Activated CD8-positive, alpha-beta memory T cell treated with anti-CD3 and anti-CD28 coated beads, Interleukin-2, amount 50 U/mL, for 1 hour (primary cell): Measurements from ENCODE around the gene SFRP4.

ENCODE experiments used
- DNase-seq: peaks from one replicate; pipeline ENCODE4 v3.0.0-alpha.2; 2020; ENCODE audit errors: extremely low read depth

Gene SFRP4

GRCh38 chr7:37925620-37926019 lies 9.0 kb upstream of the SFRP4 start:
- no peak for DNase-seq

- no peak for DNase-seq
Measured at GRCh38 chr7:37924491-37925041, 7.9 kb upstream of the SFRP4 start.

GRCh38 chr7:37923996-37924395 lies 7.4 kb upstream of the SFRP4 start:
- no peak for DNase-seq

GRCh38 chr7:37921876-37922275 lies 5.3 kb upstream of the SFRP4 start:
- no peak for DNase-seq

- DNase-seq, result no peak
Measured at GRCh38 chr7:37920849-37921805, 4.5 kb upstream of the SFRP4 start.

GRCh38 chr7:37920305-37920848 lies 3.8 kb upstream of the SFRP4 start, which contains the start of gene EPDR1:
Gene EPDR1, plus strand, starts transcription at chr7:37920640. Its CDS starts 300 bp downstream, at chr7:37920940.
- no peak for DNase-seq

- no peak for DNase-seq
Measured at GRCh38 chr7:37918526-37918925, 1.9 kb upstream of the SFRP4 start.

GRCh38 chr7:37916017-37916672 lies 472 bp downstream of the SFRP4 start:
- no peak for DNase-seq

GRCh38 chr7:37915438-37915837 lies 1.2 kb downstream of the SFRP4 start:
- no peak for DNase-seq

GRCh38 chr7:37912756-37913155 lies 3.9 kb downstream of the SFRP4 start:
- no peak for DNase-seq

GRCh38 chr7:37908221-37908788 lies 8.3 kb downstream of the SFRP4 start:
- no peak for DNase-seq

GRCh38 chr7:37901890-37902524 lies 14.6 kb downstream of the SFRP4 start:
- DNase-seq, result no peak

GRCh38 chr7:37901236-37901827 lies 15.3 kb downstream of the SFRP4 start:
- DNase-seq, result no peak

GRCh38 chr7:37899712-37900247 lies 16.8 kb downstream of the SFRP4 start:
- DNase-seq, result no peak

- DNase-seq, result no peak
Measured at GRCh38 chr7:37894671-37895070, 21.9 kb downstream of the SFRP4 start.

- DNase-seq, result no peak
Measured at GRCh38 chr7:37893359-37893758, 23.3 kb downstream of the SFRP4 start.

GRCh38 chr7:37882086-37882485 lies 34.5 kb downstream of the SFRP4 start:
- DNase-seq, result no peak
